ENCODE measurements around the gene JAKMIP3.
"Not testable (repeated sequence)": the region's sequence is repeated elsewhere in the genome, so short reads cannot be mapped to it uniquely, and the experiment has no call there.

JAKMIP3 gene

DNA sequence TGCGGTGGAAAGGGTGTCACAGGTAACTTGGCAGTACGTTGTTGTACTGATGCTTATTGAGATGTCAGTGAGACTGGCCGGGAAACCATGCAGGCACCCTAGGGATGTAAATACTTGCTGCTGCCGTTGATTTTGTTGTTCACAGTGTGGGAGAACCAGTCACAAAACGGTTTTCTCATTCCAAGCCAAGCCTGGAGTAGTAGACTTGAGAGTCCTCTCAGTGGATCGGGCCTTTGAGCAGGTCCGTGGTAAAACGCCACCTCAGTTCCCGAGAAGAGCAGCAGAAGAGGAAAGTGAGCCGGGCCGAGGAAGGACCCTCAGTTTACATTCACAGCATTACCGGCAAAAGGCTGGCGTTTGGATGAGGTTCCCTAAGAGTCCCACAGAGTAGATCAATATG lies 1.1 kb downstream of the JAKMIP3 start:
- no peak for DNase-seq

DNA sequence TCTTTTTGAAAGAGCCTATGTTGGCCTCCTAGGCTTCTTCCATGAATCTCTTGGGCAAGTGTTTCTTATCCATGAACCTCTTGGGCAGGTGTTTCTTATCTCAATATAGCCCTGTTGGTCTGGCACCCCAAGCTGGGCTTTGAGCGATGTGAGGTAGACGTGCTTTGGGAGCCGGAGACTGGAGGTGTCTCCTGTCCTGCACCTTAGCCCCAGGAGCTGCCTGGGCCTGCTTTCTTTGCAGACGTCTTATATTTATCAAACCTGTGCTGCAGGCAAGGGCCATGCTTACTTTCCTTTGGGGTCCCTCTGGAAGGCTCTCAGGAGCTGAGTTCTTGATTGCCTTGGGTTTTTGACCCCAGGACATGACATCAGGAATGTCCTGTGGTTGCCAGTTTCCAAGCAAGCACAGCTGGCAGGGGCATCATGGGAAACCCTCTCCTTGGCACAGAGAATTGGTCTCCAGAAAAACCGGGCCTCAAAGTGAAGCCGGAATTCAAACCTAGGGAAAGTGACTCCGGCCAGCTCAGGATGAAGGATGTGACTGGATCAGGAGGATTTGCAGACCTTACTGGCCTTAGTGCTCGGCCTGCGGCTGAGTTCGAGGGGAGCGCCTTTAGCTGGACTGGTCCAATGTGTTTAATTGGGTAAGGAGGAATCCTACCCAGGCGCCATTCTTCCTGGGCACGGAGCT lies 2.8 kb downstream of the JAKMIP3 start:
- DNase-seq: no peak

DNA sequence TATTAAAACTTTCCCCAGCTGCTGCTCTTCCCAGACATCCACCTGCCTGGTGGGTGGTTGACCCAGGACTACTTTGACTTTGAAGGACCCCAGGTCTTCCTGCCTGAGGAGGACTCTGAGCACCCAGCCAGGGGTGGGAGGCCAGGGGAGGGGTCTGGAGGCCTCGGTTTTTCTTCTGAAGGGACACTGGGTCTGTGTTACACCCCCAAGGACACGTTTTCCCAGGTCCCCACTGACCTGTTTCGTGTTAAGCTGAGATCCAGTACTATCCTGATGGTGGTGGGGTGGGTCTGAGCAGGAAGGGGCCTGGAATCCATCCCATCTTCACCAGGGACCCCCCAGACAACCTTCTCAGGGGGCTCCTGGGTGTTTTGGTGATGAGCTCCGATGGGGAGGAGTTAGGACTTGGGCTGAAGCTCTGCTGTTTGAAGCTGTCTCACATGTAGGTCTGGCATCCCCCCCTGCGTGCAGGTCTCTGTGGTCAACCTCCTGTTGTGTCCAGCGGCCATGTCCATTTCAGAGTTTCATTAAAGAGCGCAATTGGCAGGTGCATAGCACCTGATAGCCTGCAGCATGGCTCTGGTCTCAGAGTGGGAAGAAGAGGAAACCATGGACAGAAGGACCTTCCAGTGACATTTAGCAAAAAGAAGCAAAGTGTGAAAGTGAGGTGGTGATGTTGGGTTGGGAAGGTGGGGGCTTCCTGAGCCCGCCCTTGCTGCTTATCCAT lies 3.5 kb downstream of the JAKMIP3 start:
- no peak for DNase-seq

DNA sequence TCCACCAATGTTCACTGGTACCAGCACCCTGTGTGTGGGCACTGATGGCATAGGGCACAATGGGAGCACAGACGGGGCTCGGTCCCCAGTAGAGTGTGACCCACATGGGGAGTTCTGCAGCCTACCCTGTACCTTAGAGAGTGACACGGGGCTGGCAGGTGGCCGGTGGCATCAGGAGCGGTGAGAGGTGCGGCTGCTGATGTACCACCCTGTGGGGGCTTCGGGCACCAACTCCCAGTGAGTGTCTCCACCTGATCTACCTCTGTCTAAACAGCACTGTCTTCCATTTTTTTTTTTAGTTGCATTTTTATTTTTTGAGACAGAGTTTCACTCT lies 4.1 kb downstream of the JAKMIP3 start:
- no peak for DNase-seq

DNA sequence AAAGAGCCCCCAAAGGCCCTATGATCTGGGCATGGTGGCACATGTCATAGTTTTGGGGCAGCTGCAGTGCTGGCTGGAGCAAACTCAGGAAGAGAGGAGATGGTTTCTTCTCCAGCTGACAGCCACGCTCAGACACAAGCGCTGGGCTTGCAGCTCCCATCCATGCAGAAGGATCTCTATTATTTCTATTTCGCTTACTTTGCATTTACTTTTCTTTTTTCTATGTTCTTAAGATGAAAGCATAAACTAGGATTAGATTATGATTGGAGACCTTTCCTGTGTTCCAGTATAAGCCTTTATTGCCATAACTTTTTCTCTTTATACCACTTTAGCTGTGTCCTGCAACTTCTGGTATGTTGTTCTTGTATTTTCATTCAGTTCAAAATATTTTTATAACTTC lies 5.0 kb downstream of the JAKMIP3 start:
- no peak for DNase-seq

DNA sequence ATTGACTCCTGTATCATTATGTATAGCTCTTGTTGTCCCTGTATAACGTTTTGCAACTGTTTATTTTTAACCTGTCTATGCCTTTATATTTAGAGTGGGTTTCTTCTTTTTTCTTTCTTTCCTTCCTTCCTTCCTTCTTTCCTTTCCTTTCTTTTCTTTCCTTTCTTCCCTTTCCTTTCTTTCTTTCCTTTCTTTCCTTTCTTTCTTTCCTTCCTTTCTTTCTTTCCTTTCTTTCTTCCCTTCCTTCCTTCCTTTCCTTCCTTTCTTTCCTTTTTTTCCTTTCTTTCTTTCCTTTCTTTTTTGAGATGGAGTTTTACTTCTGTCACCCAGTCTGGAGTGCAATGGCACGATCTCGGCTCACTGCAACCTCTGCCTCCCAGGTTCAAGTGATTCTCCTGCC lies 5.9 kb downstream of the JAKMIP3 start:
- no peak for DNase-seq

DNA sequence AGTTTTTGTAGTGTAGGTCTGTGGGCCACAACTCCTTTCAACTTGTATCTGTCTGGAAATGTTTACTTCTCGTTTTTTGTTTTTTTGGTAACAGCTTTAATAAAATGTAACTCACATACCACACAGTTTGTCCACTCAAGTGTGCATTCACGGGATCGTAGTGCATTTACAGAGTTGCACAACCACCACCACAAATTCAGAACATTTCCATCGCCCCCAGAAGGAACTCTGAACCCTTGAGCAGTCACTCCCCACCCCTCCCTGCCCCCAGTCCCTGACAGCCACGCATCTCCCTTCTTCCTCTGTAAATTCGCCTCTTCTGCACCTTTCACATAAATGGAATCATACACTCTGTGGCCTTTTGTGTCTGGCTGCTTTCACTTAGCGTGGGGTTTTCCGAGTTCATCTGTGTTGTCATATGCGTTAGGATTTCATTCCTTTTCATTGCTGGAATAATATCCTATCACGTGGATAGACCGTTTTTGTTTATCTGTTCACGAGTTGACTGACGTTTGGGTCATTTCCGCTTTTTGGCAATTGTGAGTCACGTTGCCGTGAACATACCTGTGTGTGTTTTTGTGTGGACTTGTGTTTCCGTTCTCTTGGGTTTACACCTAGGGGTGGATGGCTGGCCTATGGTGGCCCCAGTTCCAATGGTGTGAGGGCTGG lies 10.3 kb downstream of the JAKMIP3 start:
- DNase-seq: no peak

DNA sequence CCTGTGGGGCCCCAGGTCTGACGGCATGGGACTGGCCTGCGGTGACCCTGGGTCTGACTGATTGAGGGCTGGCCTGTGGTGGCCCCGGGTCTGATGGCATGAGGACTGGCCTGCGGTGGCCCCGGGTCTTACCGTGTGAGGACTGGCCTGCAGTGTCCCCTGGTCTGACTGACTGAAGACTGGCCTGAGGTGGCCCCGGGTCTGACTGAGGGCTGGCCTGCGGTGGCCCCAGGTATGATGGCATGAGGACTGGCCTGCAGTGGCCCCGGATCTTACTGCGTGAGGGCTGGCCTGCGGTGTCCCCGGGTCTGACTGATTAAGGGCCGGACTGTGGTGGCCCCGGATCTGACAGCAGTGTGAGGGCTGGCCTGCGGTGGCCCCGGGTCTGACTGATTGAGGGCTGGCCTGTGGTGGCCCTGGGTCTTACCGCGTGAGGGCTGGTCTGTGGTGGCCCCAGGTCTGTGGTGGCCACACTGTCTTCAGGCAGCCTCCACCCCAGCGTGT lies 10.9 kb downstream of the JAKMIP3 start:
- no peak for DNase-seq

DNA sequence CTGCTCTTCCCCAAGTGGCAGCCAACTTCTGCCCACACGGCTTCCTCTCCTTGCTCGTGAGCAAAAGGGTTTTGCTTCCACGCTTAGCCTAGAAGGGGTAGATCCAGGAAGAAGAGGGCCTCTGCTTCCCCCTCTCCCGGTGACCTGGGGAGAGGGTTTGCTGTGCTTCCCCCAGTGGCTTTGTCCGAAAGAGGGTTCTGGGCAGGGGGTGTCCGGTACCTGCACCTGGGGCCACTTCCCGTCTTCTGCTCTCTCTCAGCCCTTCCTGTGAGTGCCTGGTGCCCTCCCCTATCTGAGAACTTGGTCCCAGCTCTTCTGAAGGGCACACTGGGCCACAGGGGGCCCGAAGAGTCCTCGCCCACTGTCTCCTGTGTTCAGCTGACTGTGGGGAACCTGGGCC lies 11.3 kb downstream of the JAKMIP3 start:
- no peak for DNase-seq

DNA sequence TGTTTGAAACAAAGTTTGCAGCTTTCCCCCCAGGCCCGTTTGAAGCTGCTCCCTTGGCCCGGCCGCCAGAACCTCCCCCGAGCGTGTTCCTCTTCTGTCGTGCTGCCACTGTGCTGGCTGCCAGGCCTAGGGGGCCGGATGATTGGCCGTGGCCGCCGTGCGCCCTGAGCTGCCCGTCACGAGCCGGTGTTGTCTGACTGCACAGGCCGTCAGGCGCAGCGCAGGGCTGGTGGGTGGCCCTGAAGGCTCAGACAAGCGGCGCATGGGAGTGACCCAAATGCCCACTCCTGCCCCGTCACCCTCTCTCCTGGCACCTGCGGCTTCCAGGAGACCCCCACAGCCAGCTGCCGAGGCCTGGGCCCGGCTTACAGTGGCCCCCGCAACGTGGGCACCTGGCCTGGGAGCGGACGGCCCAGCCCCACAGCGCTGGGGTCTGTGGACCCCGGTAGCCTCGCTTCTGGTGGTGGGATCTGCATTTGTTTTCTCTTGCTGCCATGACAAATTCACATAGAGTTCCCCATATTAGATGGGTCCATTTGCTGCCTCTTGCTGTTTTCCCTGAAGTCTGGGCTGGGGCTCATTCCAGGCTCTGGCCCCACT lies 13.1 kb downstream of the JAKMIP3 start:
- DNase-seq: no peak

DNA sequence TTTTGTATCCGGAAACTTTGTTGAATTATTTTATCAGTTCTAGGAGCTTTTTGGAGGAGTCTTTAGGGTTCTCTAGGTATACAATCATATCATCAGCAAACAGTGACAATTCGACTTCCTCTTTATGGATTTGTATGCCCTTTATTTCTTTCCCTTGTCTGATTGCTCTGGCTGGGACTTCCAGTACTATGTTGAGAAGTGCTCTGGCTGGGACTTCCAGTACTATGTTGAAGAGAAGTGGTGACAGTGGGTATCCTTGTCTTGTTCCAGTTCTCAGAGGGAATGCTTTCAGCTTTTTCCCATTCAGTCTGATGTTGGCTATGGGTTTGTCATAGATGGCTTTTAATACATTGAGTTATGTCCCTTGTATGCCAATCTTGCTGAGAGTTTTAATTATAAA lies 18.6 kb downstream of the JAKMIP3 start:
- not testable (repeated sequence) for DNase-seq

DNA sequence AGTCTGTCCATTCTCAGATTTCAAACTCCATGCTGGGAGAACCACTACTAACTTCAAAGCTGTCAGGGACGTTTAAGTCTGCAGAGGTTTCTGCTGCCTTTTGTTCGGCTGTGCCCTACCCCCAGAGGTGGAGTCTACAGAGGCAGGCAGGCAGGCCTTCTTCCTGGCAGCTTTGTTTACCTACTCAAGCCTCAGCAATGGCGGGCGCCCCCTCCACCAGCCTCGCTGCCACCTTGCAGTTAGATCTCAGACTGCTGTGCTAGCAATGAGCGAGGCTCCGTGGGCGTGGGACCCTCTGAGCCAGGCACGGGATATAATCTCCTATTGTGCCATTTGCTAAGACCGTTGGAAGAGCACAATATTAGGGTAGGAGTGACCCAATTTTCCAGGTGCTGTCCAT lies 27.5 kb downstream of the JAKMIP3 start:
- not testable (repeated sequence) for DNase-seq

DNA sequence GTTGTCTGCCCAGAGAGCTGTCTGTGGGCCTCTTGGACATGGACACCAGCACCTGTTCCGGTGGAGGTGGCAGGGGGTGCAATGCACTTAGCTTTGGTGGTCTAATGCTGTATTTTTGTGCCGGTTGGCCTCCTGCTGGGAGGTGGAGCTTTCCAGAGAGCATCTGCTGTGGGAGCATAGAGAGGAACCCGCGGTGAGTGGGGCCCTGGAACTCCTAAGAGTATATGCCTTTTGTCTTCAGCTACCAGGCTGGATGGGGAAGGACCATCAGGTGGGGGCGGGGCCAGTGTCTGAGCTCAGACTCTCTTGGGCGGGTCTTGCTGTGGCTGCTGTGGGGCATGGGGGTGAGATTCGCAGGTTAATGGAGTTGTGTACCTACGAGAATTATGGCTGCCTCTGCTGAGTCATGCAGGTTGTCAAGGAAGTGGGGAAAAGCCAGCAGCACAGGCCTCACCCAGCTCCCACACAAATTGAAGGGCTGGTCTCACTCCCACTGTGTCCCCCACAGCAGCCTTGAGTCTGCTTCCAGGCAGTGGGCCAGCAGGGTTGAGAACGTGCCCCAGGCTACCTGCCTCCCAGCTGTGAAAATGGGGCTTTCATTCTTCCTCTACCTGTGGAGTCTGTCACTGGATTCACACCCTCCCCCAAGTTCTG lies 29.0 kb downstream of the JAKMIP3 start:
- no peak for DNase-seq

DNA sequence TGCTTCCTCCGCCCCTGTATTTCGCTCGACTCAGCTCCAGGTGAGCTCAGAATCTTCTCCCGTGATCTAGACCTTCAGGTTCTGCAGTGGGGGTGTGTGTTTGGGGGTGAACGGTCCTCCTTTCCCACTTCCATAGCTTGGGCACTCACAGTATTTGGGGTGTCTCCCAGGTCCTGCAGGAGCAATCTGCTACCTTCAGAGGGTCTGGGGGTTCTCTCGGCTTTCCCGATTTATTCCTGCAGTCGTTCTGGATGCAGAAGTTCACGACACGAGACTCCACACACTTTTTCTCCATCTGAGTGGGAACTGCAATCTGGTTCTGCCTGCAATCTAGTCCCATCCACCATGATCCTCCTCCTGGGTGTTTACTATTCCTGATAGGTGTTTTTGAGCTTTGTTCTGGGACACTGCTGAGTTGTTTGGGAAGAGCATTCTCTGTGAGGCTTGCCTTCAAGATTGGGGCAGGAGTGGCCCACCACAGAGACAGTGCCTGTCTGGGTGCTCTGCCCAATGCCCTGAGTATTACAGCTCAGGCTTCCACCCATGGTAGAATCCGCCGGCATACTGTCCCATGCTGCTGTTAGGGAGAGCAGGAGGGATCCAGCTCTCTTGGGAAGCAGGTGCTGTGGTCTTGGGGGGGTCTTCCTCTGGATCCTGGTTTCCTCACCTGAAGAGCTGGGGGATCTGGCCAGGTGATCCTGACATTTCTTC lies 29.8 kb downstream of the JAKMIP3 start:
- no peak for DNase-seq

DNA sequence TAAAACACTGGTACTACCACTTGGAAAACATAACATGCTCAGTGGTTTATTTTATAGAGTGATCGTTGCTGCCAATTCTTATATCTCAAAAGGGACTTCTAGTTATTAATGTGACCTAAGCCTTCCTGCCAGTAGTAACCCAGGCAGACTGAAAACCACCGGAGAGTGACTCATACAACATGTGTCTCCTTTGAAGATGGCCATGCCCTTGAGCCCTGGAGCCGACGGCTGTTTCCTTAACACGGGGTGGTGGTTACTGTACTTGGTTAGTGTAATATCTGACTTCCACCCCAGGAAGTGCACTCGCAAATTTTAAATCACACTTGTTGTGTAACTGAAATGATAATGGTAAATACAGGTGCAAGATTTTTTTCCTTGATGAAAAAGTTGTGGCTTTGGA lies 30.5 kb downstream of the JAKMIP3 start:
- no peak for DNase-seq

DNA sequence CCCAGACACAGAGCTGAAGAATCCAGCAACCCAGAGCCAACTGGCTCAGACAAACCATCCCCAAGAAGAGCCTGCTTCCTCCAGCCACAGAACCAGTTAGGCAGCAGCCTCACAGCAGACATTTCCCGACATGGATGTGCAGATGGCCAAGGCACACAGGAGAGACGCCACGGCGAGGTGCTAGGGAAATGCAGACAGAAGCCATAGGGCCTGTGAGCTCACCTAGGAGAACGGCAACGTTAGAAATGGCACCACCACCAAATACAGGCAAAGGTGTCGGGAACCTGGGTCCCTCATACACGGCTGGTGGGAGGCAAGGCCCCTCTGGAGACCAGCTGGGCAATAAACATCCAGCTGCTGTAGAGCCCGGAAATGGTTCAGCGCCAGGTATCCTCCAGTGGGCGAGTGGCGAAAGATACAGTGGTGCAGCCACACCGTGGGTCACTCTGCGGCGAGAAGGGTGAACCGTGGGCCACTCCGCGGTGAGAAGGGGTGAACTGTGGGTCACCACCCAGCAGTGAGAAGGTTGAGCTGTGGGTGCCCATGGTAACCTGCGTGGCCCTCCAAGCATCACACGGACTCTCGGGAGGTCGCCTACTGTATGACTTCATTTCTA lies 31.2 kb downstream of the JAKMIP3 start:
- DNase-seq: no peak

DNA sequence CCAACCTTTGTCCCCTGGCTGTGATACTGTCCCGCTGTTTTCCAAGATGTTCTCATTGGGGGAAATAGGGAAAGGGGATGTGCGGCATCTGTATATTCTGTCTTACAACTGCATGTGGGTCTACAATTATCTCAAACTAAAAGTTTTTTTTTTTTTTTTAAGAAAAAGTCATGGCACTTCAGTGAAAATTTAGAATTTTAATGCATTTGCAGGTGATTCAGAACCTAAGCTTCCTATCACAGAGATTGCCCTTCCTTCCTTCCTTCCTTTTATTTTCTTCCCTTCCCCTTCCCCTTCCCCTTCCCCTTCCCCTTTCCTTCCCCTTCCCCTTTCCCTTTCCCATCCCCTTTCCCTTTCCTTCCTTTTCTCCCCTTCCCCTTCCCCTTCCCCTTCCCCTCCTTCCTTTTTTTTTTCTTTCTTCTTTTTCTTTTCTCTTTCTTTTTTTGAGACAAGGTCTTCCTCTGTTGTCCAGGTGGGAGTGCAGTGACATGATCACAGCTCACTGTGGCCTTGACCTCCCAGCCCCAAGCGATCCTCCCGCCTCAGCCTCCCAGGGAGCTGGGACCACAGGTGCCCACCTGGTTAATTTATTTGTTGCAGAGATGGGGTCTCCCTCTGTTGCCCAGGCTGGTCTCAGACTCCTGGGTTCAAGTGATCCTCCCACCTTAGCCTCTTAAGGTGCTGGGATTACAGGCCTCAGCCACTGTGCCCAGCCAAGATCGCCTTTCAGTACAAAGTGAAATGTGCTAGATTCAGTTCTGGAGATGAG lies 32.0 kb downstream of the JAKMIP3 start:
- no peak for DNase-seq

DNA sequence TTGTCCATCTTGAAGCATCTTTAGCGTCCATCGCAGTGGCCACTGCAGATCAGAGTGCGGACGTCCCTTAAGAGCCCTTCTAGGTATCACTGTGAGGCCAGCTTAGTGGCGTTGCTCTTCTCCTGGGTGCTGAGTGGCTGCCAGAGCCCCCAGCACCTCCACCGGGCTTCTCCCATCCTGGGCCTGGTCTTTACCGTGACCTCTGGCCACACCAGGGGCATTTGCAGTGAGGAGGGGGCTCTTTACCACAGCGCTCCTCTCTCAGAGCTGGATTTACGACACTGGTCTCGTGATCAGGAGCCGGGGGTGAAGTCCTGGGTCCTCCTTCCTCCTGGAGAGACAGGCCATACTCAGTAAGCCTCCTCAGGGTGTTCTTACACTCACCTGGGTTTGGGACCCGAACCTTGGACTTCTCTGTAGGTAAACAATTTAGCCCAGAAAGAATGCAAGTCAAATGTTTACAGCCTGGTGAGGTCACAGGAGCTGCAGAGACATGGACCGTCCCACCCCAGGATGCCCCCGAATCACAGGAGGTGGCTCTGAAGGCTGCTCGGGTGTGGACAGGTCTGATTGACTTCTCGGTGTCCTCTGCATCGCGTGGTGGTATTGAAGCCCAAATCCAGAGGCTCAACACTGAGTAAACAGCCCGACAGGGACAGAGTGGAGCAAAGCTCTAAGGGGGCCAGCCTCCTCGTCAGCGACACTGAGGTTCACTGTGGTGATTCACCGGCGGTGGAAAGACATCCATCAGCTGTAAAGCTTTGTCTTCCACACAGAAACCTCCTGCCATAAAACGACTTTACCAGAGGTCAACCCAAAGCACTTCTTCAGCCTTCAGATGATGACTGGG lies 33.0 kb downstream of the JAKMIP3 start:
- no peak for DNase-seq

DNA sequence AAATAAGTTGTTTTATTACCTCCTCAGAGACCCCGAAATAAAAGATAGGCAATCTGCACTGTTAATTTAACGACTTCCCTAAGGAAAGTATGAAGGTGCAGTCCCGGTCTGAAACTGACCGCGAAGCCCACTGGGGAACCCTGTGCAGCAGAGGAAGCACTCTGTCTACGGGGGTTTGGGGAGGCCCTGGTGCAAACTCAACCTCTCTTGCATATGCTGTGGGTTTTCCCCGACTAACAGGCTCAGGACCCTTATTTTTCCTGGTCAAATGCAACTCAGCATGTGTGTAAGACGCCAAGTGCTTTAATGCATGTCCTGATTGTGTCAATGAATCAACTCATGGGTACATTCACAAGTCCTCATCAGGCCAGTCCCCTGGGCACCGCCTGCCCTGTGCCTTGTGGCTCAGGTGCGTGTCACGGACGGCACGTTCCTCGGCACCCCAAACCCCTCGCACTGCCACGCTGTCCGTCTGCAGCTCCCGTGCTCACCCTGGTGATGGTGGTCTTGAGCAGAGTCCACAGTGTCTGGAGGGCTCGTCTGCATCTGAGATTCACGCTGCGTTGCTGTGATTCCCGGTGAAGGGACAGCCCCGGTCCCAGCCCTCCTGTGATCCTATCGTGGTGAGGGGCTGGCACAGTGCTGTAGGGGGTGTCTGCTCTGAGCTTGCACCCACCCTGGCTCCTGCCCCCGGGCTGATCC lies 33.8 kb downstream of the JAKMIP3 start:
- DNase-seq: no peak

DNA sequence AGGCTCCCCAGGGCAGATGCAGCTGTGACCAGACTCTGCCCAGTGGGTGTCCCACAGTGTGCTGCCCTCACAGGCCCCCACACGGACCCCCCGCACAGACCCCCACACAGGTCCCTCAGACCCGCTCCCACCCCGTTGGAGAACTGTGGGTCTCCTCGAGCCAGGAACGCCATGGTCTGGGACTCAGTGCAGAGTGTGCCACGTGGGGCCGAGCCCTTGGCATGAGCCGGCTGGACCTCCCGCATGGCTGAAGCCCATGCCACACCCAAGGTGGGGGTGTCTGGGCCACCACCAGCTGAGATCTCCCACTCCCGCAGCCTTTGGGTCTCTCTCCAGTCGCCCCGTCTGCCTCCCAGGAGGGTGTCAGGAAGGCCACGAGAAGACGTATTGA lies 34.3 kb downstream of the JAKMIP3 start:
- no peak for DNase-seq

All from CD4-positive, alpha-beta T cell treated with Interleukin-12 subunit alpha and Interleukin-12 subunit beta, for 1 hour (primary cell).